WERI-Rb-1 (cell line): ENCODE measurements around the gene ATP12A.
A peak's percentile ranks its signal among the peaks of the same experiment; 100 is the strongest.

Source experiments
- DNase-seq: peaks from one replicate; pipeline ENCODE4 v3.0.0-alpha.2; 2020
- H3K27ac ChIP-seq: fragments of 250-450 bp; sonication (Bioruptor Pico); 2 replicates; pipeline ENCODE4 v1.5.1; 2020; ENCODE audit warnings: mild to moderate bottlenecking, moderate library complexity
- H3K27me3 ChIP-seq: fragments of 250-450 bp; sonication (Bioruptor Pico); 2 replicates; pipeline ENCODE4 v1.5.1; 2021; ENCODE audit warnings: mild to moderate bottlenecking, low read depth, moderate library complexity; ENCODE audit not compliant: insufficient read depth, severe bottlenecking
- H3K36me3 ChIP-seq: fragments of 250-450 bp; sonication (Bioruptor Pico); 2 replicates; pipeline ENCODE4 v1.5.1; 2020; ENCODE audit warnings: mild to moderate bottlenecking, moderate library complexity
- H3K4me3 ChIP-seq: 2 replicates; pipeline ENCODE4 v1.5.1; 2011; ENCODE audit warnings: low read depth, mild to moderate bottlenecking, control low read depth, low read length
- H3K9me3 ChIP-seq: fragments of 250-450 bp; sonication (Bioruptor Pico); 2 replicates; pipeline ENCODE4 v1.5.1; 2021; ENCODE audit warnings: mild to moderate bottlenecking, moderate library complexity; ENCODE audit not compliant: severe bottlenecking
- TF ChIP-seq, protein P1 (sequence below): IDR thresholded peaks from 2 replicates; pipeline ENCODE4 v1.5.1; 2011; ENCODE audit warnings: low read depth, mild to moderate bottlenecking, control low read depth, inconsistent platforms, low read length

Gene ATP12A

DNA sequence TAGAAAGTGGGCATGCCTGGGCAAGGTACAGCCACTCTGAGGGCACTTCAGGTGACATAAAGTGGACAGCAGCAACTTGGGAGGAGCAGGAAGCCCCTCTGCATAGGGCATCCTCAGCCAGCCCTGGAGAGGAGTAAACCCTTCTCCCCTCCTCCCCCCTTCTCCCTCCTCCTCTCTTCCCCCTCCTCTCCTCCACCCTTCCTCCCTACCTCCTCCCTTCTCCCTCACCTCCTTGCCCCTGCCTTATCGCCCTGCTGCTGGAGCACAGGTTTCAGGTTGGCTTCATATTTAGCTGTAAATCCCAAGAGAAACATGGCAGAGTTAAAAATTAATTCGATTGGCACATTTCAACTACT, 30.5 kb upstream of the ATP12A start:
- Histone ChIP-seq H3K9me3 (no peaks in the 10 kb centered on the region), H3K36me3 (no peaks in the 10 kb centered on the region), H3K27ac (peak overlapping the region; percentile 55), H3K4me3 (no peak overlapping the region), H3K27me3 (no peaks in the 10 kb centered on the region)
- DNase-seq = peak; percentile 43
- TF ChIP-seq, protein P1, sequence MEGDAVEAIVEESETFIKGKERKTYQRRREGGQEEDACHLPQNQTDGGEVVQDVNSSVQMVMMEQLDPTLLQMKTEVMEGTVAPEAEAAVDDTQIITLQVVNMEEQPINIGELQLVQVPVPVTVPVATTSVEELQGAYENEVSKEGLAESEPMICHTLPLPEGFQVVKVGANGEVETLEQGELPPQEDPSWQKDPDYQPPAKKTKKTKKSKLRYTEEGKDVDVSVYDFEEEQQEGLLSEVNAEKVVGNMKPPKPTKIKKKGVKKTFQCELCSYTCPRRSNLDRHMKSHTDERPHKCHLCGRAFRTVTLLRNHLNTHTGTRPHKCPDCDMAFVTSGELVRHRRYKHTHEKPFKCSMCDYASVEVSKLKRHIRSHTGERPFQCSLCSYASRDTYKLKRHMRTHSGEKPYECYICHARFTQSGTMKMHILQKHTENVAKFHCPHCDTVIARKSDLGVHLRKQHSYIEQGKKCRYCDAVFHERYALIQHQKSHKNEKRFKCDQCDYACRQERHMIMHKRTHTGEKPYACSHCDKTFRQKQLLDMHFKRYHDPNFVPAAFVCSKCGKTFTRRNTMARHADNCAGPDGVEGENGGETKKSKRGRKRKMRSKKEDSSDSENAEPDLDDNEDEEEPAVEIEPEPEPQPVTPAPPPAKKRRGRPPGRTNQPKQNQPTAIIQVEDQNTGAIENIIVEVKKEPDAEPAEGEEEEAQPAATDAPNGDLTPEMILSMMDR = no peak

DNA sequence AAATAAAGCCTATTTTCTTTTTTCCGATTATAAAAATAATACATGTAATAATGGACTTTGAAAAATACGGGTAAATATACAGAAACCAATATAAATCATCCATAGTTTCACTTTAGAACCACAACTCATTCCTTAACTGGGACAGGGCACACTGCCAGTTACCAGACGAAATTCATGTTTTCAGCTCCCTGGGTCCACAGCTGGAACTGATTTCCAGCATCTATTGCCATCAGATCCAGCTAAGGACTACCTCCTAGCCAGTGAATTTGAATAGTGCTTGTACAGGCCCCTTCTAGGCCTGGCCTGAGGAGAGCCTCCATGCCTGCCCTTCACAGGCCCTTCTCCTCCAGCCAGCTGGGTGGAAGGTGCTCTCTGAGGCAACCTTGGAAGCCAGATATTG, 30.0 kb upstream of the ATP12A start:
- Histone ChIP-seq H3K36me3 (no peaks in the 10 kb centered on the region), H3K4me3 (no peak overlapping the region), H3K9me3 (no peaks in the 10 kb centered on the region), H3K27ac (peak overlapping the region; percentile 5; the same call in 1 of the 2 replicates), H3K27me3 (no peaks in the 10 kb centered on the region)
- no peak for DNase-seq
- TF ChIP-seq, protein P1 = no peak

DNA sequence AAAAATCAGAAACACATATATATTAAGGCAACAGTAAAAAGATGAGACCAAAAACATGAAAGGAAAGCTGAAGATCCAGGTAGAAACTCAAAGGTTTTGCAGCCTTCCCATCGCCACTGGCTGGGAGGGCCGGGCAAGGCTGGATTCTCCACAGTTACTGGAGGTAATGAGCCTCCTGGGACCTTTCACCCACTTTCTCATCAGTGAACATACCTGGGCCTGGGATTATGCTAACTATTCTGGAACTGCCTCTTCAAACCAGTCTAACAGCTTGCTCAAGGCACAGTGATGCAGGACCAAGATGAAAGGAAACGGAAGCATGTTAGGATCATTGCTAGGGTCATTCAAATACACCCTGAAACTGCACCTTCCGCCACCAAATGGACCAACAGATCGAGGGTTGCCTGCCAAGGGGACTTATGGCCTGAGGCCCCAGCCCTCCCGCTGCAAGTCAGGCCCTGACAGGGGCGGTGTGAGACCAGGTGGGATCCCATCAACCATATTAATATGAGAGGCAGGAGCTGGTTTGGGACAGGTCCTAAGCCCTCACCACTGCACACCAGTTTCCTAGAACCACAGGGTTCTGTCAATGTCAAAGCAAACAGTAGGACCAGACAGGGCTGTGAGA, 28.4 kb upstream of the ATP12A start:
- H3K4me3 ChIP-seq = no peak overlapping the region
- H3K27me3 ChIP-seq = no peaks in the 10 kb centered on the region
- H3K36me3 ChIP-seq = no peaks in the 10 kb centered on the region
- no peaks in the 10 kb centered on the region for H3K9me3 ChIP-seq
- no peak overlapping the region for H3K27ac ChIP-seq
- TF ChIP-seq, protein P1 = no peak
- DNase-seq = no peak

DNA sequence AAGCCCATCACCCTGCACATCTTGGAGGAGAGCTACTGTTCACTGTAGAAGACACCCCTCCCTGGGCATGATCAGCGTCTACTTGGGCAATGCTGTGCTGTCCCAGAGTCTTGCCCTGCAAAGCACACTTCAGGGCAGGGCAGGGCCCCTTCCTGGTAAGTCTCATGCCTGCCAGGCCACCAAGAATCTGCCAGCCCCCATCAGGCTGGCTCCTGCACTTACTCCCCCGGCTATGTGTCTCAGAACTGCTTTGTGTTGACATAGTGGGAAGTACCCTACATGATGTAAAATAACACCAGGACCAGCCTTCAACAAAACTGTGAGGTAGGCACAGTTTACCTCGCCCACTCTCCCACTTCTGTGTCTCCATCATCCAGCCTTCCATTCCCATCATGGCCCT, 27.8 kb upstream of the ATP12A start:
- Histone ChIP-seq H3K9me3 (no peaks in the 10 kb centered on the region), H3K27me3 (no peaks in the 10 kb centered on the region), H3K4me3 (no peak overlapping the region), H3K27ac (no peak overlapping the region), H3K36me3 (no peaks in the 10 kb centered on the region)
- no peak for DNase-seq
- TF ChIP-seq, protein P1 = no peak

DNA sequence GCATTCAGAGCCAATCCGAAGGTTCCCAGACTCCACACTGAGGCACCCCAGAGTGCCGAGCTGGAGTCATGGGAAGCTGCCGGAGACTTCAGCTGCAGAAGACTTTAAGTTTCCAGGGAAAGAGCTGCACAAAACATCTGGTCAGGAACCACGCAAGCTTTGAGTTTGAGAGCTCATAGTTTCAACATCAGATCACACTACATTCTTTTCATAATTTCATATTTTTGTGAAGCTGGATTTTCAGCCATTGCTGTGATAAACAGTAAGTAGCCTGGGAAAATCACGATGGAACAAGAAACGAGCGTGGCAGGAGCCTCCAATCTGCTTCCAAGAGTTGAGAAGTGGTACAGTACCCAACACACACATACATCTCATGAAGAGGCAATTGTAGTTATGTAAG, 25.5 kb upstream of the ATP12A start:
- DNase-seq = no peak
- no peaks in the 10 kb centered on the region for H3K27me3 ChIP-seq
- no peak overlapping the region for H3K27ac ChIP-seq
- no peaks in the 10 kb centered on the region for H3K9me3 ChIP-seq
- H3K4me3 ChIP-seq = no peak overlapping the region
- H3K36me3 ChIP-seq = no peaks in the 10 kb centered on the region
- TF ChIP-seq, protein P1 = no peak

DNA sequence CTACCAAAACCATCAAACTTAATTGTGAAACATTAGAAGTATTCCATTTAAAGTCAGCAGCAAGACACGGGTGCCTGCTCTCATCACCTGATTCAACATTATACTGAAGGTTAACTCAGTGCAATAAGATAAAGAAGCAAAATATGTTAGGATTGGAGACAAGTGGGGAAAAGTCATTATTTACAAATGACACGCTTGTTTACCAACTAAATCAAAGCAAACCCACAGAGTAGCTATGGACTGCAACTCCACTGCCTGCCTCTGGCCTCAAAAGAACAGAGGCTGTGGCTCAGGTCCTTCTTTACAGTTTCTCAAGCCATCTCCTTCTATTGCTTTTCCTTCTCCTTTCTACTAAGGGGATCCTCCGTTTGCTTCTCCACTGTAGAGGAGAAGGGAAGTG, 21.0 kb upstream of the ATP12A start:
- Histone ChIP-seq H3K27me3 (no peaks in the 10 kb centered on the region), H3K36me3 (no peaks in the 10 kb centered on the region), H3K27ac (no peak overlapping the region), H3K9me3 (no peaks in the 10 kb centered on the region), H3K4me3 (no peak overlapping the region)
- DNase-seq = no peak
- TF ChIP-seq, protein P1 = no peak
